GM18507 (cell line): ENCODE data around the gene DPH7.

Experiments used
- DNase-seq: peaks from one replicate; pipeline ENCODE4 v3.0.0; 2011; ENCODE audit warnings: low read depth; ENCODE audit not compliant: insufficient read length; ENCODE audit errors: extremely low spot score
- FAIRE-seq: peaks from 2 replicates; lab custom pipeline; 2011; peaks lifted over from hg19 to GRCh38; lab: Jason Lieb, UNC

The DPH7 gene

DNA sequence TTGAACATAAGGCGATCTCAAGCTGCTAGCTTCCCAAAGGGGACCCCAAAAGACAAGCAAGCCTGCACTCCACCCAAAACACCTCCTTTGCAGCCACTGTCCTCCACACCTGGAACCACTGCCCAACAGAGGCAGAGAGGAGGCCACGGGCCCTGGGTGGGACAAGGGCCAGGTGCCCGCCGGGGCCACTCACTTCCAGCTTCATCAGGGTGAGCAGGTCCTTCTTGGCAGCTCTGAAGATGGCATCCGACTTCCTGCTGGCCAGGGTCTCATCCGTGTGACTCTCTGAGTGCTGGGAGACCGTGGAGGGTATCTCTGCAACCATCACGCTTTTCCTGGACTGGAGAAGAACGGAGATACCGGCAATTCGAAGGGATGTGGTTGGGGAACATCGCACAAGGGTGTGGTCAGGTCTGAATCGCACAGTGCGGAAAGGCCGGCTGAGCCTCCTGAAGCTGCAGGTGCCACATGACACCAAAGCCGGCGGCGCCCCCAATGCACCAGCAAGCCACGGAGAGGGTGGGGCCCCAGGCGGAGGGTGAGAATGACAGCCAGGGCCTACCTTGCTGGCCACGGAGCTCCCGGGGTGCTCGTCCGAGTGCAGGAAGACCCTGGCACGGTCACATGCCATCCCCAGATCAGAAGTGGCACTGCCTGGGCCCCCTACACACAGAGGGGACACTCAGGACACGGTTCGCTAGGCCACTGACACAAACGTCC lies 73.1 kb downstream of the DPH7 start:
- DNase-seq, result no peak
- FAIRE-seq, result no peak
